Esophagus muscularis mucosa (tissue), 3 donors: ENCODE results near the gene ZFYVE28.

Source experiments
- CTCF ChIP-seq, 3 experiments: fragments of 200-600 bp in 2 of 3; fragments of 450-650 bp in 1 of 3; sonication (generic) in 2 of 3; IDR thresholded peaks; one replicate each; pipeline ENCODE4 v1.5.1; 2017 to 2019; ENCODE audit warnings: antibody characterized with exemption in 3 of 3, mild to moderate bottlenecking in 2 of 3, moderate library complexity in 1 of 3
- POLR2A ChIP-seq: fragments of 450-650 bp; IDR thresholded peaks from one replicate; pipeline ENCODE4 v1.6.1; 2017; ENCODE audit warnings: antibody characterized with exemption, moderate library complexity, mild to moderate bottlenecking, low read depth
- POLR2AphosphoS5 ChIP-seq, 2 donors: sonication (generic); formaldehyde crosslinking; IDR thresholded peaks; one replicate each; pipeline ENCODE4 v1.6.1; 2017; ENCODE audit warnings: antibody characterized with exemption in 2 of 2

GRCh38 chr4:2303121-2303685, 115.2 kb downstream of the ZFYVE28 start:
- TF ChIP-seq CTCF (IDR thresholded peaks at IDR 0.05) (no peak), POLR2AphosphoS5 (IDR thresholded peaks at IDR 0.05) (no peak), POLR2A (no peak)
